ENCODE results near the gene NCOA1. TPM values are rescaled to one million over a fixed set of nuclear protein-coding genes. Genes with fewer than 3 reads are reported as not detected.

NCOA1 gene
- polyA plus RNA-seq, 3 donors: 7.3 to 30.2 (median 10.2) TPM

DNA sequence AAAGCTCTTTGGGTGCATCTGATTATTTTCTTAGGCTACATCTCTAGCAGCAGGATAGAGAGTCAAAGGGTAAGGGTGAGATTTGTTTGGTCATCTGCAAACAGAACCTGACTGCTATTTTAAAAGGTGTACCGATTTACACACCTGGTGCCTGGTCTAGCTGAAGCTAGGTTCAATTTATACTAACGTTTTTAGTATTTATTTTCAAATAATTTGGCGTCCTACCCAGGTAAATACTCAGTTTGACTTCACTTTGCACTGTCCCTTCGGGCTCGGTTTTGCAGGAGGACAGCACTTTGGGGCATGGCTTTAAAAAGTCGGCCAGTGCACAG lies 301.5 kb downstream of the NCOA1 start:
- TF ChIP-seq CTCF (IDR thresholded peaks at IDR 0.05): no peak
- H3K9ac ChIP-seq (ENCODE audit: insufficient read depth, low read length, poor library complexity, severe bottlenecking): peak overlapping the region; percentile 94
- intact Hi-C loops (cut with micrococcal nuclease): loop anchor here (5.0 to 10.0 kb wide), 4 partner anchors 180 to 1972 kb away; partner anchors contain the start of genes ATAD2B (in 1 of the 2), DNAJC27 (in 1 of the 2), EFR3B (in 1 of the 2) and SLC35F6 (in 1 of the 2)
- WGBS (ENCODE audit: insufficient coverage): 2% methylated on average over 4 of the region's 6 CpGs
- H4K20me1 ChIP-seq (ENCODE audit: insufficient read depth, low read length): no peaks in the 10 kb centered on the region
- Mint-ChIP-seq H3K4me3 (peak overlapping the region; percentile 88 to 94), H3K36me3 (peaks cover 26 to 36% of the 10 kb centered on the region in 2 donors), H3K27me3 (ENCODE audit: low read depth in 3 of 3) (no peaks in the 10 kb centered on the region), H3K27ac (peak overlapping the region; percentile 97 to 100 (median 99)), H3K9me3 (no peaks in the 10 kb centered on the region), H3K4me1 (peaks cover 21% of the 10 kb centered on the region)
- H3K4me1 ChIP-seq (ENCODE audit: control insufficient read depth in 1 of 2, insufficient read depth in 2 of 2, low read length in 2 of 2): peaks cover 14 to 21% of the 10 kb centered on the region in 2 donors
- peaks cover 2 to 40% of the 10 kb centered on the region in 2 donors for H3K36me3 ChIP-seq (replicated peaks in 1 of 2; ENCODE audit: control insufficient read depth in 1 of 2, insufficient read depth in 2 of 2, low read length in 2 of 2)
- peak overlapping the region; percentile 89 for H2AFZ ChIP-seq (ENCODE audit: insufficient read depth, low read depth, low read length, poor library complexity, severe bottlenecking)
- H3K4me2 ChIP-seq (replicated peaks; ENCODE audit: extremely low read depth, low read length, poor library complexity, severe bottlenecking): peak overlapping the region; percentile 93
- no peak for DNase-seq
- H3K27me3 ChIP-seq (ENCODE audit: control insufficient read depth in 2 of 2, insufficient read depth in 2 of 2, low read length in 2 of 2): no peaks in the 10 kb centered on the region
- peak overlapping the region; percentile 66 to 86 (median 80) for H3K4me3 ChIP-seq (replicated peaks in 1 of 3; ENCODE audit: low read depth in 2 of 3, low read length in 3 of 3)
- peak overlapping the region; percentile 88 to 96 for H3K27ac ChIP-seq (ENCODE audit: low read depth in 1 of 2, low read length in 2 of 2)
- H3K79me2 ChIP-seq (ENCODE audit: insufficient read depth, low read length): peaks cover 44% of the 10 kb centered on the region
- no peaks in the 10 kb centered on the region for H3K9me3 ChIP-seq (replicated peaks in 1 of 2; ENCODE audit: control insufficient read depth in 1 of 2, insufficient read depth in 1 of 2, low read length in 2 of 2)

DNA sequence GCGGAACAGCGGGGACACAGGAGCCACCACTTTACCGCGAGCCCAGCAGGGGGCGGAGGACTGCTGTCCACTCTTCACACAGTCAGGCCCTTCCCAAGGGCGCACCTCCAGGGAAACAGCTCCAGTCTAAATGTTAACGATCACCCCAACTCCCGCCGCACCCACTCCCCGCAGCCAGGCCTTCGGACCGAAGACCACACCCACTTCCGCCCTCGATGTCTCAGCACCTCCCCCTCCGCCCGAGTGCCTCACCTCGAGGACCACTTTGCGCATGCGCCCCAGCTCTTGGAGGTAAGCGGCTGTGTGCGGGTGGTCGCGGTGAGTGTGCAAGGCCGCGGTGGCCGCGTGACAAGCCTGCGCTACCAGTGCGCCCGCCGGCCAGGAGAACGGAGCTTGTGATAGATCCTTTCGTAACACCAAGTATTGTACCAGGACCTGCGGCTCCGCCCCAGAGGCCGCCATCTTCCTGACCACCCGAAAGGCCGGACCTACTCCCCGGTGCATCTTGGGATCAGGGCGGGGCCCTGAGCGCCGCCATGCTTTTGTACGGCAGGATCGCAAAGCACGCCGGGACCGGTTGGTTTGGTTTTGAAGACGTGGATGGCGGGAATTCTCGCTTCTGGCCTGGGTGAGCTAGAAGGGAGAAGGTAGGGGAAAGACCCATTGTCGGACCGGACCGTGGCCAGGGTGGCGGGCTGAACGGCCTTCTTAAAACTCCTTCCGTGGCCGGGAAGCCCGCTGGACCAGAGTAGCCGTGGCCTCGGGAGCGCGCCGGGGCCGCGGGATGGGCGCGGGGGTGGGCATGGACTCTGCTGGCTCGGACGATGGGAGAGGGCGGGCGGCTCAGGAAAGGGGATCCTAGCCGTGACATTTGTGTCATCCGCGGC lies 302.1 kb downstream of the NCOA1 start, which contains the start of the genes CENPO and PTRHD1:
TSS of gene CENPO (plus strand) at position 552 of the 887 bp plus-strand sequence. CDS start 495 bp downstream, outside the sequence.
TSS of gene PTRHD1 (minus strand) at position 518 of the 887 bp plus-strand sequence. CDS start at position 504, 14 bp downstream.
- Histone ChIP-seq H3K4me1 (ENCODE audit: control insufficient read depth in 1 of 2, insufficient read depth in 2 of 2, low read length in 2 of 2) (peaks cover 14 to 21% of the 10 kb centered on the region in 2 donors), H3K27me3 (ENCODE audit: control insufficient read depth in 2 of 2, insufficient read depth in 2 of 2, low read length in 2 of 2) (no peaks in the 10 kb centered on the region)
- intact Hi-C loops (cut with micrococcal nuclease): loop anchor here (5.0 to 10.0 kb wide), 4 partner anchors 179 to 1972 kb away; partner anchors contain the start of genes ATAD2B (in 1 of the 2), DNAJC27 (in 1 of the 2), EFR3B (in 1 of the 2) and SLC35F6 (in 1 of the 2)

More for the DNA sequence above, 302.1 kb downstream of the NCOA1 start, which contains the start of the genes CENPO and PTRHD1:
- peak within 1 kb of the TSS; percentile 97 to 100 (median 99) for H3K27ac Mint-ChIP-seq
- peak; percentile 92 to 95 (median 94) for DNase-seq
- H3K36me3 ChIP-seq (replicated peaks in 1 of 2; ENCODE audit: control insufficient read depth in 1 of 2, insufficient read depth in 2 of 2, low read length in 2 of 2): peaks cover 2 to 41% of the 10 kb centered on the region in 2 donors
- no peaks in the 10 kb centered on the region for H3K9me3 ChIP-seq (replicated peaks in 1 of 2; ENCODE audit: control insufficient read depth in 1 of 2, insufficient read depth in 1 of 2, low read length in 2 of 2)
- peak within 1 kb of the TSS; percentile 88 to 96 for H3K27ac ChIP-seq (ENCODE audit: low read depth in 1 of 2, low read length in 2 of 2)
- H3K36me3 Mint-ChIP-seq: peaks cover 32 to 42% of the 10 kb centered on the region in 2 donors
- TF ChIP-seq CTCF (IDR thresholded peaks at IDR 0.05): peak; percentile 52
- peaks cover 50% of the 10 kb centered on the region for H3K79me2 ChIP-seq (ENCODE audit: insufficient read depth, low read length)
- H2AFZ ChIP-seq (ENCODE audit: insufficient read depth, low read depth, low read length, poor library complexity, severe bottlenecking): peak within 1 kb of the TSS; percentile 89
- H3K4me3 Mint-ChIP-seq: peak within 1 kb of the TSS; percentile 88 to 94
- peak within 1 kb of the TSS; percentile 94 for H3K9ac ChIP-seq (ENCODE audit: insufficient read depth, low read length, poor library complexity, severe bottlenecking)
- no peaks in the 10 kb centered on the region for H3K27me3 Mint-ChIP-seq (ENCODE audit: low read depth in 3 of 3)
- H3K9me3 Mint-ChIP-seq: peaks cover 0 to 1% (median 0%) of the 10 kb centered on the region in 7 donors
- under 1% methylated on average over 71 of the region's 74 CpGs for WGBS (ENCODE audit: insufficient coverage)
- peak within 1 kb of the TSS; percentile 93 for H3K4me2 ChIP-seq (replicated peaks; ENCODE audit: extremely low read depth, low read length, poor library complexity, severe bottlenecking)
- H3K4me3 ChIP-seq (replicated peaks in 1 of 3; ENCODE audit: low read depth in 2 of 3, low read length in 3 of 3): peak within 1 kb of the TSS; percentile 66 to 86 (median 80)
- no peaks in the 10 kb centered on the region for H4K20me1 ChIP-seq (ENCODE audit: insufficient read depth, low read length)
- peaks cover 21% of the 10 kb centered on the region for H3K4me1 Mint-ChIP-seq

All from CD14-positive monocyte (primary cell).